ENCODE data around the gene PPIG. TPM values are rescaled to one million over a fixed set of nuclear protein-coding genes. Genes with fewer than 3 reads are reported as not detected.
"Not testable (repeated sequence)": the region's sequence is repeated elsewhere in the genome, so short reads cannot be mapped to it uniquely, and the experiment has no call there.

PPIG gene
- total and polyA plus RNA-seq, 5 donors = 40.4 to 49.4 (median 41.8) TPM

- no peaks in the 10 kb centered on the region for H3K27me3 ChIP-seq (ENCODE audit: control insufficient read depth, insufficient read depth)
- no peaks in the 10 kb centered on the region for H3K4me1 ChIP-seq (ENCODE audit: control insufficient read depth, insufficient read depth, low read length)
- DNase-seq = no peak
- H3K27ac ChIP-seq (ENCODE audit: low read length) = no peak overlapping the region
- intact Hi-C loops (cut with DNase I) = no loop called here
- WGBS = 60% methylated on average over 3 of the region's 3 CpGs
- ATAC-seq = no peak
- no peak overlapping the region for H3K4me3 ChIP-seq (ENCODE audit: low read length)
- H3K9me3 ChIP-seq (ENCODE audit: control insufficient read depth, low read length) = no peaks in the 10 kb centered on the region
These were observed 98.9 kb downstream of the PPIG start for GRCh38 chr2:169683054-169683424.

GRCh38 chr2:169683425-169684134 lies 99.4 kb downstream of the PPIG start:
- no peak for ATAC-seq

GRCh38 chr2:169684135-169684565 lies 100.0 kb downstream of the PPIG start:
- H3K27me3 ChIP-seq (ENCODE audit: control insufficient read depth, insufficient read depth) = no peaks in the 10 kb centered on the region
- ATAC-seq (no peak), DNase-seq (no peak)
- H3K4me1 ChIP-seq (ENCODE audit: control insufficient read depth, insufficient read depth, low read length) = no peaks in the 10 kb centered on the region
- no peak overlapping the region for H3K27ac ChIP-seq (ENCODE audit: low read length)
- H3K4me3 ChIP-seq (ENCODE audit: low read length) = no peak overlapping the region
- intact Hi-C loops (cut with DNase I) = no loop called here
- no peaks in the 10 kb centered on the region for H3K9me3 ChIP-seq (ENCODE audit: control insufficient read depth, low read length)
- WGBS = 73% methylated on average over 3 of the region's 3 CpGs

More at GRCh38 chr2:169683425-169684134, 99.4 kb downstream of the PPIG start:
- Histone ChIP-seq H3K4me3 (ENCODE audit: low read length) (no peak overlapping the region), H3K9me3 (ENCODE audit: control insufficient read depth, low read length) (no peaks in the 10 kb centered on the region), H3K27me3 (ENCODE audit: control insufficient read depth, insufficient read depth) (no peaks in the 10 kb centered on the region), H3K4me1 (ENCODE audit: control insufficient read depth, insufficient read depth, low read length) (no peaks in the 10 kb centered on the region), H3K27ac (ENCODE audit: low read length) (no peak overlapping the region)
- 81% methylated on average over 3 of the region's 3 CpGs for WGBS
- intact Hi-C loops (cut with DNase I) = no loop called here
- no peak for DNase-seq

- H3K4me3 ChIP-seq (ENCODE audit: low read length); DNase-seq; intact Hi-C loops (cut with DNase I); H3K9me3 ChIP-seq (ENCODE audit: control insufficient read depth, low read length); H3K27me3 ChIP-seq (ENCODE audit: control insufficient read depth, insufficient read depth); ATAC-seq; H3K27ac ChIP-seq (ENCODE audit: low read length); H3K4me1 ChIP-seq (ENCODE audit: control insufficient read depth, insufficient read depth, low read length): not testable (repeated sequence)
- 89% methylated on average over 2 of the region's 2 CpGs for WGBS
These were observed 100.6 kb downstream of the PPIG start for GRCh38 chr2:169684712-169685111.

GRCh38 chr2:169686825-169687224 lies 102.7 kb downstream of the PPIG start:
- ATAC-seq; intact Hi-C loops (cut with DNase I): not testable (repeated sequence)

GRCh38 chr2:169687943-169688342 lies 103.8 kb downstream of the PPIG start:
- H3K27ac ChIP-seq (ENCODE audit: low read length); H3K9me3 ChIP-seq (ENCODE audit: control insufficient read depth, low read length); intact Hi-C loops (cut with DNase I); H3K4me1 ChIP-seq (ENCODE audit: control insufficient read depth, insufficient read depth, low read length); DNase-seq; ATAC-seq; H3K4me3 ChIP-seq (ENCODE audit: low read length); H3K27me3 ChIP-seq (ENCODE audit: control insufficient read depth, insufficient read depth): not testable (repeated sequence)

More at GRCh38 chr2:169686825-169687224, 102.7 kb downstream of the PPIG start:
- not testable (repeated sequence) for H3K27ac ChIP-seq (ENCODE audit: low read length); H3K27me3 ChIP-seq (ENCODE audit: control insufficient read depth, insufficient read depth); DNase-seq; H3K4me3 ChIP-seq (ENCODE audit: low read length); H3K9me3 ChIP-seq (ENCODE audit: control insufficient read depth, low read length); H3K4me1 ChIP-seq (ENCODE audit: control insufficient read depth, insufficient read depth, low read length)
- 81% methylated on average over 4 of the region's 4 CpGs for WGBS

- H3K9me3 ChIP-seq (ENCODE audit: control insufficient read depth, low read length) = peaks cover 2% of the 10 kb centered on the region
- ATAC-seq = no peak
- intact Hi-C loops (cut with DNase I) = no loop called here
- DNase-seq = no peak
- no peak overlapping the region for H3K27ac ChIP-seq (ENCODE audit: low read length)
- no peaks in the 10 kb centered on the region for H3K4me1 ChIP-seq (ENCODE audit: control insufficient read depth, insufficient read depth, low read length)
- H3K27me3 ChIP-seq (ENCODE audit: control insufficient read depth, insufficient read depth) = no peaks in the 10 kb centered on the region
- H3K4me3 ChIP-seq (ENCODE audit: low read length) = no peak overlapping the region
- WGBS = 69% methylated on average over 1 of the region's 1 CpG
These were observed 106.8 kb downstream of the PPIG start for GRCh38 chr2:169690958-169691357.

Other genes with a start within 250 kb of the PPIG start
- gene LRP2, start 221.8 kb upstream of the PPIG start, total RNA-seq = under 1 TPM; 0.24 to 0.66 (median 0.38) TPM
- 0.16 TPM for gene LRP2, start 221.8 kb upstream of the PPIG start, polyA plus RNA-seq
- 1 to 10 TPM; 8.3 to 9.6 (median 8.9) TPM for gene BBS5, start 104.9 kb upstream of the PPIG start, total RNA-seq
- 8.0 TPM for gene BBS5, start 104.9 kb upstream of the PPIG start, polyA plus RNA-seq
- 100 to 1,000 TPM in 1 of 4 donors, 10 to 100 TPM in 3; 82.1 to 165 (median 88.6) TPM for gene KLHL41, start 74.6 kb upstream of the PPIG start, total RNA-seq
- gene KLHL41, start 74.6 kb upstream of the PPIG start, polyA plus RNA-seq = 62.2 TPM
- gene FASTKD1, start 10.5 kb upstream of the PPIG start, total RNA-seq = 10 to 100 TPM; 46.4 to 60.6 (median 52.4) TPM
- gene FASTKD1, start 10.5 kb upstream of the PPIG start, polyA plus RNA-seq = 55.1 TPM
- not detected for gene CFAP210, start 110.1 kb downstream of the PPIG start, total RNA-seq
- 0.14 TPM for gene CFAP210, start 110.1 kb downstream of the PPIG start, polyA plus RNA-seq
- gene PHOSPHO2, start 110.1 kb downstream of the PPIG start, total RNA-seq = 1 to 10 TPM; 4.1 to 5.9 (median 4.4) TPM
- 3.5 TPM for gene PHOSPHO2, start 110.1 kb downstream of the PPIG start, polyA plus RNA-seq
- 10 to 100 TPM; 22.5 to 29.5 (median 25.7) TPM for gene KLHL23, start 149.5 kb downstream of the PPIG start, total RNA-seq
- gene KLHL23, start 149.5 kb downstream of the PPIG start, polyA plus RNA-seq = 16.7 TPM
- gene SSB, start 214.5 kb downstream of the PPIG start, total RNA-seq = 10 to 100 TPM; 55.2 to 65.1 (median 59.5) TPM
- 73.3 TPM for gene SSB, start 214.5 kb downstream of the PPIG start, polyA plus RNA-seq
- 10 to 100 TPM; 51.3 to 62.3 (median 58.1) TPM for gene METTL5, start 240.6 kb downstream of the PPIG start, total RNA-seq
- gene METTL5, start 240.6 kb downstream of the PPIG start, polyA plus RNA-seq = 94.1 TPM
- 10 to 100 TPM; 83.2 to 98.2 (median 93.6) TPM for gene UBR3, start 243.1 kb downstream of the PPIG start, total RNA-seq
- gene UBR3, start 243.1 kb downstream of the PPIG start, polyA plus RNA-seq = 39.8 TPM

Data from right cardiac atrium (tissue), 5 donors.